Measurements from ENCODE around the gene TMEM45B. TPM values are rescaled to one million over a fixed set of nuclear protein-coding genes. Genes with fewer than 3 reads are reported as not detected.
"Not testable (repeated sequence)": the region's sequence is repeated elsewhere in the genome, so short reads cannot be mapped to it uniquely, and the experiment has no call there.

The TMEM45B gene
- total RNA-seq, 5 donors from 2014 or later (not counting 1 experiment from before 2014, with no cell fraction given), result 1.4 to 22.7 (median 14.3) TPM

GRCh38 chr11:129817534-129818051, 1.9 kb downstream of the TMEM45B start:
- Mint-ChIP-seq H3K4me3 (peak overlapping the region; percentile 29 to 68 (median 51)), H3K4me1 (peaks cover 41 to 58% (median 57%) of the 10 kb centered on the region in 3 donors), H3K27me3 (peaks cover 12 to 20% of the 10 kb centered on the region in 2 donors), H3K36me3 (peaks cover 20% of the 10 kb centered on the region), H3K9me3 (peaks cover 0 to 4% (median 0%) of the 10 kb centered on the region in 3 donors), H3K27ac (no peak overlapping the region)
- DNase-seq, result no peak
- H3K27me3 ChIP-seq (replicated peaks in 1 of 2; ENCODE audit: control insufficient read depth in 2 of 2, extremely low read depth in 1 of 2, insufficient read depth in 2 of 2, low read length in 1 of 2), result peaks cover 0 to 28% of the 10 kb centered on the region in 2 experiments
- CTCF ChIA-PET, result no interaction called here
- peaks cover 3 to 31% of the 10 kb centered on the region in 2 experiments for H3K4me1 ChIP-seq (ENCODE audit: control insufficient read depth in 1 of 2, extremely low read depth in 1 of 2, insufficient read depth in 2 of 2, low read length in 2 of 2)
- no peaks in the 10 kb centered on the region for H3K9me3 ChIP-seq
- H3K4me3 ChIP-seq (ENCODE audit: control insufficient read depth in 1 of 2, extremely low read depth in 1 of 2, low read length in 1 of 2), result no peak overlapping the region
- H3K27ac ChIP-seq (ENCODE audit: low read length), result no peak overlapping the region
- no peak for ATAC-seq (replicated peaks in 1 of 4)
- POLR2A ChIA-PET, result no interaction called here
- WGBS (ENCODE audit: insufficient coverage), result no CpG with 5 or more reads among the region's 1 CpG
- H3K36me3 ChIP-seq (ENCODE audit: control insufficient read depth in 2 of 2, extremely low read depth in 1 of 2, insufficient read depth in 1 of 2, low read length in 1 of 2), result no peaks in the 10 kb centered on the region

GRCh38 chr11:129818236-129818635, 2.6 kb downstream of the TMEM45B start:
- Mint-ChIP-seq H3K4me1 (peaks cover 41 to 54% (median 51%) of the 10 kb centered on the region in 3 donors), H3K27me3 (peaks cover 12 to 20% of the 10 kb centered on the region in 2 donors), H3K27ac (peak overlapping the region in 1 of 2 donors; percentile 13), H3K36me3 (peaks cover 20% of the 10 kb centered on the region)
- peaks cover 0 to 28% of the 10 kb centered on the region in 2 experiments for H3K27me3 ChIP-seq (replicated peaks in 1 of 2; ENCODE audit: control insufficient read depth in 2 of 2, extremely low read depth in 1 of 2, insufficient read depth in 2 of 2, low read length in 1 of 2)
- WGBS (ENCODE audit: insufficient coverage), result no CpG with 5 or more reads among the region's 3 CpGs
- CTCF ChIA-PET; POLR2A ChIA-PET; H3K36me3 ChIP-seq (ENCODE audit: control insufficient read depth in 2 of 2, extremely low read depth in 1 of 2, insufficient read depth in 1 of 2, low read length in 1 of 2); DNase-seq; H3K9me3 ChIP-seq; H3K9me3 Mint-ChIP-seq; H3K4me3 ChIP-seq (ENCODE audit: control insufficient read depth in 1 of 2, extremely low read depth in 1 of 2, low read length in 1 of 2); H3K4me3 Mint-ChIP-seq; H3K27ac ChIP-seq (ENCODE audit: low read length); ATAC-seq (replicated peaks in 1 of 4): not testable (repeated sequence)
- H3K4me1 ChIP-seq (ENCODE audit: control insufficient read depth in 1 of 2, extremely low read depth in 1 of 2, insufficient read depth in 2 of 2, low read length in 2 of 2), result peaks cover 3 to 30% of the 10 kb centered on the region in 2 experiments

DNA sequence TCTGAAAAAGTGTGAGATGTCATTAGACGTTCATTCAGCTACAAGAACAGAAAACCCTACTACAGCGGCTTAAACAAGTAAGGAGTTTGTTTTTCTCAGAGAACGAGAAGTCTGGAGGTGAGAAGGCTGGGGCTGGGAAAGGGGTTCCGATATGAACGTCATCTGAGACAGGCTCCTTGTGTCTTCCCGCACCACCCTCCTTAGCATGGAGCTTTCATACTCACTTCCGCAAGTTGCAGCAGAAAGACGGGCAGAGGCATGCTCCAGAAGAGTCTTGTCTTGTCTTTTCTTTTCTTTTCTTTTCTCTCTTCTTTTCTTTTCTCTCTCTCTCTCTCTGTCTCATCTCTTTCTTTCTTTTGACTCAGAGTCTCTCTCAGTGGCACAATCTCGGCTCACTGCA, 3.6 kb downstream of the TMEM45B start:
- Histone ChIP-seq H3K27me3 (replicated peaks in 1 of 2; ENCODE audit: control insufficient read depth in 2 of 2, extremely low read depth in 1 of 2, insufficient read depth in 2 of 2, low read length in 1 of 2) (peaks cover 0 to 22% of the 10 kb centered on the region in 2 experiments), H3K9me3 (no peaks in the 10 kb centered on the region), H3K27ac (ENCODE audit: low read length) (no peak overlapping the region), H3K4me1 (ENCODE audit: control insufficient read depth in 1 of 2, extremely low read depth in 1 of 2, insufficient read depth in 2 of 2, low read length in 2 of 2) (peaks cover 0 to 20% of the 10 kb centered on the region in 2 experiments), H3K36me3 (ENCODE audit: control insufficient read depth in 2 of 2, extremely low read depth in 1 of 2, insufficient read depth in 1 of 2, low read length in 1 of 2) (no peaks in the 10 kb centered on the region), H3K4me3 (ENCODE audit: control insufficient read depth in 1 of 2, extremely low read depth in 1 of 2, low read length in 1 of 2) (no peak overlapping the region)
- H3K4me3 Mint-ChIP-seq, result no peak overlapping the region
- ATAC-seq (replicated peaks in 1 of 4) (no peak), DNase-seq (no peak)
- H3K36me3 Mint-ChIP-seq, result peaks cover 20% of the 10 kb centered on the region
- ChIA-PET CTCF (no interaction called here), POLR2A (no interaction called here)
- peaks cover 31 to 44% (median 41%) of the 10 kb centered on the region in 3 donors for H3K4me1 Mint-ChIP-seq
- H3K27ac Mint-ChIP-seq, result no peak overlapping the region
- 93% methylated on average over 3 of the region's 9 CpGs for WGBS (ENCODE audit: insufficient coverage)
- H3K9me3 Mint-ChIP-seq, result peaks cover 0 to 4% (median 0%) of the 10 kb centered on the region in 3 donors
- peaks cover 12 to 20% of the 10 kb centered on the region in 2 donors for H3K27me3 Mint-ChIP-seq

DNA sequence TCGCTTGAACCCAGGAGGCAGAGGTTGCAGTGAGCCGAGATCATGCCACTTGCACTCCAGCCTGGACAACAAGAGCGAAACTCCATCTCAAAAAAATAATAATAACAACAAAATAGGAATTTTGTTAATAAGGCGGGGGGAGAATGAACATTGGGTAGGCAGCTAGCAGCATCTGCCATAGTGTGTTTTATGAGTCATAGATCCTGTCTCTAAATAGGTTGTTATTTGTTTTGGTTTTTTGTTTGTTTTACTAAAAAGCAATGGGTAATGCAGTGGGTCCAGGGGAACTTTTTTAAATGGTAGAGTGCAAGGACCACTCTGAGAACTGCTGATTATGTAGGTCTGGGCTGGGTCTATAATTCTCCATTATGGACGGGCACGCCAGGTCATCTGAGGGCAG, 4.6 kb downstream of the TMEM45B start:
- ATAC-seq (replicated peaks in 1 of 4); H3K4me3 Mint-ChIP-seq; H3K4me3 ChIP-seq (ENCODE audit: control insufficient read depth in 1 of 2, extremely low read depth in 1 of 2, low read length in 1 of 2); POLR2A ChIA-PET; H3K27ac Mint-ChIP-seq; DNase-seq; H3K9me3 Mint-ChIP-seq; H3K27ac ChIP-seq (ENCODE audit: low read length); CTCF ChIA-PET; H3K9me3 ChIP-seq; H3K36me3 ChIP-seq (ENCODE audit: control insufficient read depth in 2 of 2, extremely low read depth in 1 of 2, insufficient read depth in 1 of 2, low read length in 1 of 2): not testable (repeated sequence)
- Mint-ChIP-seq H3K4me1 (peaks cover 21 to 34% (median 32%) of the 10 kb centered on the region in 3 donors), H3K27me3 (peaks cover 12 to 20% of the 10 kb centered on the region in 2 donors), H3K36me3 (peaks cover 20% of the 10 kb centered on the region)
- WGBS (ENCODE audit: insufficient coverage), result 100% methylated on average over 1 of the region's 6 CpGs
- Histone ChIP-seq H3K27me3 (replicated peaks in 1 of 2; ENCODE audit: control insufficient read depth in 2 of 2, extremely low read depth in 1 of 2, insufficient read depth in 2 of 2, low read length in 1 of 2) (peaks cover 0 to 18% of the 10 kb centered on the region in 2 experiments), H3K4me1 (ENCODE audit: control insufficient read depth in 1 of 2, extremely low read depth in 1 of 2, insufficient read depth in 2 of 2, low read length in 2 of 2) (peaks cover 0 to 11% of the 10 kb centered on the region in 2 experiments)

DNA sequence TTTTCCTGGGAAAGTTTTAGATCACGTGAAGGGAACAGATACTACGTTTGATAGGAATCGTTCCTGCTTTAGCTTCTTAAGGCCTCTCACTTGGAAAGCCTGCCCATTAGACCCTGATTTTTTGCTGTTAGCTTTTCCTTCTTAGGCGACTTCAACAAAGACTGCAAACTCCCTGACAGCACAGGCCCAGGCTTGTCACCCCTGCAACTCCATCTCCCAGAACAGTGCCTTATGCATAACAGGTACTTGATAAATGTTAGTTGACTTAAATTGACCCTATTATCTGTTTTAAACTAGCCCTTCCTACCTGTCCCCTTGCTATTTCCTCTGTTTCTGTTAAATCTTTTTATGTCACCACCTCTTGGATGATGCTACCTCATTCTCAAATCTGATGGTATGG, 7.6 kb downstream of the TMEM45B start:
- CTCF ChIA-PET; DNase-seq; H3K9me3 ChIP-seq; ATAC-seq (replicated peaks in 1 of 4); H3K4me3 Mint-ChIP-seq; H3K4me1 ChIP-seq (ENCODE audit: control insufficient read depth in 1 of 2, extremely low read depth in 1 of 2, insufficient read depth in 2 of 2, low read length in 2 of 2); H3K27ac Mint-ChIP-seq; H3K27me3 ChIP-seq (replicated peaks in 1 of 2; ENCODE audit: control insufficient read depth in 2 of 2, extremely low read depth in 1 of 2, insufficient read depth in 2 of 2, low read length in 1 of 2); POLR2A ChIA-PET; H3K9me3 Mint-ChIP-seq; H3K27me3 Mint-ChIP-seq; H3K4me3 ChIP-seq (ENCODE audit: control insufficient read depth in 1 of 2, extremely low read depth in 1 of 2, low read length in 1 of 2); H3K36me3 ChIP-seq (ENCODE audit: control insufficient read depth in 2 of 2, extremely low read depth in 1 of 2, insufficient read depth in 1 of 2, low read length in 1 of 2); H3K27ac ChIP-seq (ENCODE audit: low read length): not testable (repeated sequence)
- Mint-ChIP-seq H3K4me1 (peaks cover 14 to 22% (median 14%) of the 10 kb centered on the region in 3 donors), H3K36me3 (peaks cover 17% of the 10 kb centered on the region)
- 100% methylated on average over 4 of the region's 4 CpGs for WGBS (ENCODE audit: insufficient coverage)

GRCh38 chr11:129823799-129824198, 8.2 kb downstream of the TMEM45B start:
- CTCF ChIA-PET; H3K4me3 ChIP-seq (ENCODE audit: control insufficient read depth in 1 of 2, extremely low read depth in 1 of 2, low read length in 1 of 2); H3K27me3 Mint-ChIP-seq; H3K27ac ChIP-seq (ENCODE audit: low read length); H3K4me3 Mint-ChIP-seq; H3K4me1 ChIP-seq (ENCODE audit: control insufficient read depth in 1 of 2, extremely low read depth in 1 of 2, insufficient read depth in 2 of 2, low read length in 2 of 2); H3K27ac Mint-ChIP-seq; H3K9me3 ChIP-seq; POLR2A ChIA-PET; ATAC-seq (replicated peaks in 1 of 4); H3K36me3 ChIP-seq (ENCODE audit: control insufficient read depth in 2 of 2, extremely low read depth in 1 of 2, insufficient read depth in 1 of 2, low read length in 1 of 2); H3K27me3 ChIP-seq (replicated peaks in 1 of 2; ENCODE audit: control insufficient read depth in 2 of 2, extremely low read depth in 1 of 2, insufficient read depth in 2 of 2, low read length in 1 of 2); DNase-seq; H3K9me3 Mint-ChIP-seq: not testable (repeated sequence)
- Mint-ChIP-seq H3K4me1 (peaks cover 13 to 22% (median 14%) of the 10 kb centered on the region in 3 donors), H3K36me3 (peaks cover 22% of the 10 kb centered on the region)
- WGBS (ENCODE audit: insufficient coverage), result 83% methylated on average over 2 of the region's 3 CpGs

Measured in T-cell (primary cell).